Muscle layer of duodenum (tissue), 2 donors: Measurements from ENCODE around the gene MDGA2.

Experiments used
- H3K27ac ChIP-seq: one replicate; pipeline ENCODE4 v1.7.0; 2013; ENCODE audit warnings: mild to moderate bottlenecking, low read length
- H3K27me3 ChIP-seq: one replicate; pipeline ENCODE4 v1.7.0; 2013; ENCODE audit warnings: low read depth, mild to moderate bottlenecking, control low read depth, low read length
- H3K36me3 ChIP-seq, 2 donors: one replicate each; pipeline ENCODE4 v1.7.0; 2013; ENCODE audit warnings: low read length in 2 of 2, control low read depth in 1 of 2, mild to moderate bottlenecking in 1 of 2; ENCODE audit not compliant: insufficient read depth in 2 of 2, control insufficient read depth in 1 of 2
- H3K4me1 ChIP-seq, 2 donors: one replicate each; pipeline ENCODE4 v1.7.0; 2013; ENCODE audit warnings: low read length in 2 of 2, mild to moderate bottlenecking in 2 of 2, control low read depth in 1 of 2, moderate library complexity in 1 of 2; ENCODE audit not compliant: insufficient read depth in 2 of 2, control insufficient read depth in 1 of 2
- H3K4me3 ChIP-seq, 2 donors: one replicate each; pipeline ENCODE4 v1.7.0; 2013; ENCODE audit warnings: low read length in 2 of 2, low read depth in 1 of 2, mild to moderate bottlenecking in 1 of 2
- H3K9me3 ChIP-seq, 2 donors: one replicate each; pipeline ENCODE4 v1.7.0; 2013; ENCODE audit warnings: low read length in 2 of 2, control low read depth in 1 of 2, mild to moderate bottlenecking in 1 of 2; ENCODE audit not compliant: control insufficient read depth in 1 of 2
- donor health status: healthy.

The MDGA2 gene

GRCh38 chr14:47103771-47104170, 571.6 kb downstream of the MDGA2 start:
- Histone ChIP-seq H3K36me3 (no peaks in the 10 kb centered on the region), H3K27ac (no peak overlapping the region), H3K27me3 (no peaks in the 10 kb centered on the region), H3K4me1 (no peaks in the 10 kb centered on the region), H3K4me3 (no peak overlapping the region), H3K9me3 (no peaks in the 10 kb centered on the region)

GRCh38 chr14:47102472-47102871, 572.9 kb downstream of the MDGA2 start:
- H3K9me3 ChIP-seq = no peaks in the 10 kb centered on the region
- H3K27ac ChIP-seq = no peak overlapping the region
- H3K27me3 ChIP-seq = no peaks in the 10 kb centered on the region
- no peaks in the 10 kb centered on the region for H3K4me1 ChIP-seq
- H3K36me3 ChIP-seq = no peaks in the 10 kb centered on the region
- no peak overlapping the region for H3K4me3 ChIP-seq

GRCh38 chr14:47085678-47086077, 589.7 kb downstream of the MDGA2 start:
- Histone ChIP-seq H3K9me3 (no peaks in the 10 kb centered on the region), H3K36me3 (no peaks in the 10 kb centered on the region), H3K4me3 (no peak overlapping the region), H3K4me1 (no peaks in the 10 kb centered on the region), H3K27me3 (no peaks in the 10 kb centered on the region), H3K27ac (no peak overlapping the region)

- Histone ChIP-seq H3K4me3 (no peak overlapping the region), H3K4me1 (no peaks in the 10 kb centered on the region), H3K27me3 (no peaks in the 10 kb centered on the region), H3K9me3 (no peaks in the 10 kb centered on the region), H3K27ac (no peak overlapping the region), H3K36me3 (no peaks in the 10 kb centered on the region)
Observed at GRCh38 chr14:47065326-47065725, 610.1 kb downstream of the MDGA2 start.

GRCh38 chr14:47060050-47060449, 615.4 kb downstream of the MDGA2 start:
- Histone ChIP-seq H3K27me3 (no peaks in the 10 kb centered on the region), H3K27ac (no peak overlapping the region), H3K4me3 (no peak overlapping the region), H3K4me1 (no peaks in the 10 kb centered on the region), H3K9me3 (no peaks in the 10 kb centered on the region), H3K36me3 (no peaks in the 10 kb centered on the region)

GRCh38 chr14:47057364-47057763, 618.0 kb downstream of the MDGA2 start:
- Histone ChIP-seq H3K36me3 (no peaks in the 10 kb centered on the region), H3K27me3 (no peaks in the 10 kb centered on the region), H3K4me1 (no peaks in the 10 kb centered on the region), H3K27ac (no peak overlapping the region), H3K9me3 (no peaks in the 10 kb centered on the region), H3K4me3 (no peak overlapping the region)

- Histone ChIP-seq H3K9me3 (no peaks in the 10 kb centered on the region), H3K36me3 (no peaks in the 10 kb centered on the region), H3K27me3 (no peaks in the 10 kb centered on the region), H3K4me1 (no peaks in the 10 kb centered on the region), H3K27ac (no peak overlapping the region), H3K4me3 (no peak overlapping the region)
Observed at GRCh38 chr14:47044841-47045240, 630.6 kb downstream of the MDGA2 start.

- Histone ChIP-seq H3K4me3 (no peak overlapping the region), H3K27me3 (no peaks in the 10 kb centered on the region), H3K9me3 (no peaks in the 10 kb centered on the region), H3K36me3 (no peaks in the 10 kb centered on the region), H3K27ac (no peak overlapping the region), H3K4me1 (no peaks in the 10 kb centered on the region)
Observed at GRCh38 chr14:47040550-47040949, 634.9 kb downstream of the MDGA2 start.

GRCh38 chr14:47039336-47039735, 636.1 kb downstream of the MDGA2 start:
- no peaks in the 10 kb centered on the region for H3K36me3 ChIP-seq
- no peaks in the 10 kb centered on the region for H3K9me3 ChIP-seq
- H3K27me3 ChIP-seq = no peaks in the 10 kb centered on the region
- H3K4me3 ChIP-seq = no peak overlapping the region
- H3K4me1 ChIP-seq = no peaks in the 10 kb centered on the region
- no peak overlapping the region for H3K27ac ChIP-seq

- Histone ChIP-seq H3K36me3 (no peaks in the 10 kb centered on the region), H3K27ac (no peak overlapping the region), H3K9me3 (no peaks in the 10 kb centered on the region), H3K4me3 (no peak overlapping the region), H3K27me3 (no peaks in the 10 kb centered on the region), H3K4me1 (no peaks in the 10 kb centered on the region)
Observed at GRCh38 chr14:47022721-47023120, 652.7 kb downstream of the MDGA2 start.

- no peak overlapping the region for H3K4me3 ChIP-seq
- no peaks in the 10 kb centered on the region for H3K4me1 ChIP-seq
- H3K9me3 ChIP-seq = no peaks in the 10 kb centered on the region
- no peaks in the 10 kb centered on the region for H3K27me3 ChIP-seq
- H3K36me3 ChIP-seq = no peaks in the 10 kb centered on the region
- no peak overlapping the region for H3K27ac ChIP-seq
Observed at GRCh38 chr14:47020500-47020899, 654.9 kb downstream of the MDGA2 start.

- H3K9me3 ChIP-seq = no peaks in the 10 kb centered on the region
- no peaks in the 10 kb centered on the region for H3K4me1 ChIP-seq
- H3K36me3 ChIP-seq = no peaks in the 10 kb centered on the region
- H3K27me3 ChIP-seq = no peaks in the 10 kb centered on the region
- no peak overlapping the region for H3K27ac ChIP-seq
- no peak overlapping the region for H3K4me3 ChIP-seq
Observed at GRCh38 chr14:47012533-47013280, 662.7 kb downstream of the MDGA2 start.
